Measurements from ENCODE around the gene RAB3D.
"Not testable (repeated sequence)": the region's sequence is repeated elsewhere in the genome, so short reads cannot be mapped to it uniquely, and the experiment has no call there.

Gene RAB3D

DNA sequence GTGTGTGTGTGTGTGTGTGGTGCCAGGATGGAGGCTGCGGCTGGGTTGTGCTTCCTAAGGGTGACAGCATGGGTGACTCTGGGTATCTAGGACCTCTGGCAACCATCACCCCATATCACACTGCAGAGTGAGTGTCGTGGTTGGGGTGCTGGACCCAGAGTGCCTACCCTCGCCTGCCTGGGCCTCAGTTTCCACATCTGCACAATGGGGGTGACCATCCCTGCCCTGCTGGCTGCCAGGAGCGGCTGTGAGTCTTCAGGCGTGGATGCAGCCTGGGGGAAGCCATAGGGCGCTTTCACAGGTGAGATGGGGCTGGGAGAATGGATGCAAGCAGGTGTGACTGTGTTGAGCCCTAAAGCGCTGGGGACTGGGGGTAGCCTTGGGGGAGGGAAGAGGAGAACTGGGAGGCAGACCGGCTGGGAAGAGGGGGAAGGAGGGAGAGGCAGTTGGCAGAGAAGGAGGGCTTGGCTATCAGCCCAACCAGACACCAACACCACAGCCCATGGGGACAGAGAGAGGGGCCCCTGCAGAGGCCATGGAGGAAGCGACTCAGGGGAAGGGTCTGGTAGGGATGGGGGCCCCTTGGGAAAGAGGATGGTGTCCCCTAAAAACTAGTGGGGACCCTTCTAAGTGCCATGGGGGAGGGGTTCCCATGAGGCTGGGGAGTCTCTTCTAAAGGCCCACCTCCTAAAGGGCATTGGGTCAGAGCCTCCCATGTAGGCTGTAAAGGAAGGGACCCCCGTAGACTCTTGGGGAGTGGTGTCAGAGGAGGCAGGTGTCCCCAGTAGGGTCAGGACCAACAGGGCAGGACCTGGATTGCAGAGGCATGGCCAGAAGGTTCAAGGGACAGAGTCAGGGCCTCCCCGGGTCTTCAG, 17.5 kb upstream of the RAB3D start:
- no peak for DNase-seq
- Histone ChIP-seq H3K27me3 (no peaks in the 10 kb centered on the region), H3K4me3 (no peak overlapping the region), H3K4me1 (peaks cover 0 to 23% (median 15%) of the 10 kb centered on the region in 4 donors), H3K27ac (no peak overlapping the region), H3K9me3 (no peaks in the 10 kb centered on the region), H3K36me3 (peaks cover 0 to 42% (median 22%) of the 10 kb centered on the region in 3 donors)
- TF ChIP-seq CTCF (IDR thresholded peaks at IDR 0.05), result no peak
- intact Hi-C loops (cut with DNase I; ENCODE audit: low total_unique reads), result no loop called here

GRCh38 chr19:11356074-11356397, 16.6 kb upstream of the RAB3D start:
- intact Hi-C loops (cut with DNase I; ENCODE audit: low total_unique reads), result no loop called here
- DNase-seq, result no peak
- Histone ChIP-seq H3K4me3 (peak overlapping the region; percentile 73 to 79), H3K4me1 (peaks cover 0 to 23% (median 15%) of the 10 kb centered on the region in 4 donors), H3K27me3 (no peaks in the 10 kb centered on the region), H3K9me3 (no peaks in the 10 kb centered on the region), H3K27ac (peak overlapping the region; percentile 76 to 84), H3K36me3 (peaks cover 0 to 33% (median 13%) of the 10 kb centered on the region in 3 donors)
- TF ChIP-seq CTCF (IDR thresholded peaks at IDR 0.05), result no peak

- TF ChIP-seq CTCF (IDR thresholded peaks at IDR 0.05), result no peak
- DNase-seq, result peak; percentile 97 to 98
- Histone ChIP-seq H3K9me3 (no peaks in the 10 kb centered on the region), H3K27me3 (no peaks in the 10 kb centered on the region), H3K36me3 (peaks cover 0 to 27% (median 7%) of the 10 kb centered on the region in 3 donors), H3K4me1 (peaks cover 0 to 23% (median 15%) of the 10 kb centered on the region in 4 donors), H3K27ac (peak within 1 kb of the TSS; percentile 76 to 84), H3K4me3 (peak within 1 kb of the TSS; percentile 73 to 79)
- intact Hi-C loops (cut with DNase I; ENCODE audit: low total_unique reads), result no loop called here
Measured at GRCh38 chr19:11355160-11356073, 16.0 kb upstream of the RAB3D start, which contains the start of gene PLPPR2. Gene PLPPR2 (plus strand): TSS chr19:11355432. CDS start chr19:11357674, 2,242 bp downstream.

DNA sequence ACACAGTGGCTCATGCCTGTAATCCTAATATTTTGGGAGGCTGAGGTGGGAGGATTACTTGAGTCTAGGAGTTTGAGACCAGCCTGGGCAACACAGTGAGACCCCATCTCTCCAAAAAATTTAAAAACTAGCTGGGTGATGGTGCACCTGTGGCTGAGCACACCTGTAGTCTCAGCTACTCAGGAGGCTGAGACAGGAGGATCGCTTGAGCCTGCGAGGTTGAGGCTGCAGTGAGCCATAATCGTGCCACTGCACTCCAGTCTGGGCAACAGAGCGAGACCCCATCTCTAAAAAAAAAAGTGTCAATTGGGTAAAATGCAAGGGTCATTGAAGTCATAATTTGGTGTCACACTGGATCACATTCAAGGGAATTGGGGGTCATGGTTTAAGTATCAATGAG, 14.6 kb upstream of the RAB3D start:
- H3K4me1 ChIP-seq, result peaks cover 0 to 23% (median 15%) of the 10 kb centered on the region in 4 donors
- DNase-seq; H3K27ac ChIP-seq; H3K27me3 ChIP-seq; H3K4me3 ChIP-seq; H3K9me3 ChIP-seq; intact Hi-C loops (cut with DNase I; ENCODE audit: low total_unique reads): not testable (repeated sequence)
- H3K36me3 ChIP-seq, result peaks cover 0 to 21% (median 7%) of the 10 kb centered on the region in 3 donors

DNA sequence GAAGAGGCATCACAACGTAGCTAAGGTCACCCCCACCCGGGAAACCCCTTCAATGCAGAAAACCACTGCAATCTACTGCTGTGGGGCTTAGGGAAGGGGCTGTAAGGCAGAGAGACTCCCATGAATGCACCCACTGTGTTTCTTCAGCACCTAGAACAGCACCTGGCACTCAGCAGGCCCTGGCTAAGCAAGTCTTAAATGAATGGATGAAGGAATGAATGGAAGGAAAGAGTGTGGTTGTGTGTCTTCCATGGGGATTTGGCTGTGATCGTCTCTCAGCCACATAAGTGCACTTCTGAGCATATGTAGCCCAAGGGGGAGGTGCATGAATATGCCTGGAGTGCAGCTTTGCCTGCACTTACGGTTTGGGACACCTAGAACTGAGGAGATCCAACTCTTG, 9.7 kb upstream of the RAB3D start:
- TF ChIP-seq CTCF (IDR thresholded peaks at IDR 0.05), result no peak
- Histone ChIP-seq H3K36me3 (peaks cover 0 to 9% (median 7%) of the 10 kb centered on the region in 3 donors), H3K9me3 (no peaks in the 10 kb centered on the region), H3K27ac (no peak overlapping the region), H3K4me3 (no peak overlapping the region), H3K4me1 (peaks cover 0 to 27% (median 20%) of the 10 kb centered on the region in 4 donors), H3K27me3 (no peaks in the 10 kb centered on the region)
- no peak for DNase-seq
- intact Hi-C loops (cut with DNase I; ENCODE audit: low total_unique reads), result loop anchor here (5.0 kb wide), 1 partner anchor 33 kb away; the partner anchor contains the start of gene EPOR
